ENCODE data around the gene RHOF.

- TF ChIP-seq CTCF (IDR thresholded peaks at IDR 0.05; ENCODE audit: low read depth, low read length) (no peak), POLR2A (IDR thresholded peaks at IDR 0.05; ENCODE audit: extremely low read depth, insufficient read length) (no peak), MYC (IDR thresholded peaks at IDR 0.05; ENCODE audit: low read depth, low read length) (no peak)
Measured at GRCh38 chr12:121819212-121819949, 25.9 kb upstream of the RHOF start.
